ENCODE measurements around the gene CENPB. TPM values are rescaled to one million over a fixed set of nuclear protein-coding genes. Genes with fewer than 3 reads are reported as not detected.

Gene CENPB
- total RNA-seq, 1 donor from 2014 or later: 82.3 TPM

DNA sequence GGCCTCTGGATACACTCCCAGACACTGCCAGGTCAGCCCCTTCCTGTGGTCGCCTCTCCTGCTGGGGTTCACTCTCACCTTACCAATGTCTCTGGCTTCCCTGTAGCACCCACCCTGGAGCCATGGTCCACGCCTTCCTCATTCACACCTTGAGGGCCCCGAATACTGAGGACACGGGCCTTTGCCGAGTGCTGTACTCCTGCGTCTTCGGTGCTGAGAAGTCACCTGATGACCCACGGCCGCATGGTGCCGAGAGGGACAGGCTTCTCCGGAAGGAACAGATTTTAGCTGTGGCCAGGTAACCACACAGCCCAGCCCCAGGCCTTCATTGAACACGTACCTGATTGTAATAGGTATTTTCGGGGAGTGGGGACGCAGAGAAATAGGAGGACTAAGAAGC lies 35.5 kb upstream of the CENPB start:
- no peak overlapping the region for H3K4me3 ChIP-seq (ENCODE audit: low read depth, low read length)
- DNase-seq (ENCODE audit: low read depth): no peak
- TF ChIP-seq, protein P1, sequence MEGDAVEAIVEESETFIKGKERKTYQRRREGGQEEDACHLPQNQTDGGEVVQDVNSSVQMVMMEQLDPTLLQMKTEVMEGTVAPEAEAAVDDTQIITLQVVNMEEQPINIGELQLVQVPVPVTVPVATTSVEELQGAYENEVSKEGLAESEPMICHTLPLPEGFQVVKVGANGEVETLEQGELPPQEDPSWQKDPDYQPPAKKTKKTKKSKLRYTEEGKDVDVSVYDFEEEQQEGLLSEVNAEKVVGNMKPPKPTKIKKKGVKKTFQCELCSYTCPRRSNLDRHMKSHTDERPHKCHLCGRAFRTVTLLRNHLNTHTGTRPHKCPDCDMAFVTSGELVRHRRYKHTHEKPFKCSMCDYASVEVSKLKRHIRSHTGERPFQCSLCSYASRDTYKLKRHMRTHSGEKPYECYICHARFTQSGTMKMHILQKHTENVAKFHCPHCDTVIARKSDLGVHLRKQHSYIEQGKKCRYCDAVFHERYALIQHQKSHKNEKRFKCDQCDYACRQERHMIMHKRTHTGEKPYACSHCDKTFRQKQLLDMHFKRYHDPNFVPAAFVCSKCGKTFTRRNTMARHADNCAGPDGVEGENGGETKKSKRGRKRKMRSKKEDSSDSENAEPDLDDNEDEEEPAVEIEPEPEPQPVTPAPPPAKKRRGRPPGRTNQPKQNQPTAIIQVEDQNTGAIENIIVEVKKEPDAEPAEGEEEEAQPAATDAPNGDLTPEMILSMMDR (conservative IDR thresholded peaks at IDR 0.05; ENCODE audit: low read depth, low read length): no peak

DNA sequence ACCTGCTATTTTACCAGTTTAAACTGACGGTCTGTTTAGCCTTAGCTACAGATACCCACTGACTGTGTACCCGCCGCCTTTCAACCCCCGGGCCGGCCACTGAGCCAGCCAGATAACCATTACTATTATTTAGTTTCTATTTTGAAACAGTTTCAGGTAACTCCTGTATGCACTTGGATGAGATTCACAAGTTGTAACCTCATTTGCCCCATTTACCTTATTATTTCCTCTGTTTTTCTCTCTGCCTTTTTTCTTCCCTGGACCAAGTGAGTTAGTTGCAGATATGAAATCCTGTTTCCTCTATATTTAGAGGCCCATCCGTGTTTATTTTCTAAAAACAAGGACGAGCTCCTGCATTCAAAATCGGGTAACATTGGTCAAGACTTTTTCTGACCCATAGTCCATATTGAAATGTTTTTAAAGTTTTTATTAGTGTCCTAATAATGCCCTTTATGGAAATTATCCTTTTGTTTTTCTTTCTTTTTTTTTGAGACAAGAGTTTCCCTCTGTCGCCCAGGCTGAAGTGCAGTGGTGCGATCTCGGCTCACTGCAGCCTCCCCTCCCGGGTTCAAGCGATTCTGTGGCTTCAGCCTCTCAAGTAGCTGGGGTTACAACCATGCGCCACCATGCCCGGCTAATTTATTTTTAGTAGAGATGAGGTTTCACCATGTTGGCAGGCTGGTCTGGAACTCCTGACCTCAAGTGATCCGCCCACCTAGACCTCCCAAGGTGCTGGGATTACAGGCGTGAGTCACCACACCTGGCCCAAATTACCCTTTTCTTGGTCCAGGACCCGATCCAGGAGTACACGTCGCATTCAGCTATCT lies 34.6 kb upstream of the CENPB start:
- TF ChIP-seq, protein P1 (conservative IDR thresholded peaks at IDR 0.05; ENCODE audit: low read depth, low read length): no peak
- DNase-seq (ENCODE audit: low read depth): no peak
- H3K4me3 ChIP-seq (ENCODE audit: low read depth, low read length): peak overlapping the region; percentile 74

DNA sequence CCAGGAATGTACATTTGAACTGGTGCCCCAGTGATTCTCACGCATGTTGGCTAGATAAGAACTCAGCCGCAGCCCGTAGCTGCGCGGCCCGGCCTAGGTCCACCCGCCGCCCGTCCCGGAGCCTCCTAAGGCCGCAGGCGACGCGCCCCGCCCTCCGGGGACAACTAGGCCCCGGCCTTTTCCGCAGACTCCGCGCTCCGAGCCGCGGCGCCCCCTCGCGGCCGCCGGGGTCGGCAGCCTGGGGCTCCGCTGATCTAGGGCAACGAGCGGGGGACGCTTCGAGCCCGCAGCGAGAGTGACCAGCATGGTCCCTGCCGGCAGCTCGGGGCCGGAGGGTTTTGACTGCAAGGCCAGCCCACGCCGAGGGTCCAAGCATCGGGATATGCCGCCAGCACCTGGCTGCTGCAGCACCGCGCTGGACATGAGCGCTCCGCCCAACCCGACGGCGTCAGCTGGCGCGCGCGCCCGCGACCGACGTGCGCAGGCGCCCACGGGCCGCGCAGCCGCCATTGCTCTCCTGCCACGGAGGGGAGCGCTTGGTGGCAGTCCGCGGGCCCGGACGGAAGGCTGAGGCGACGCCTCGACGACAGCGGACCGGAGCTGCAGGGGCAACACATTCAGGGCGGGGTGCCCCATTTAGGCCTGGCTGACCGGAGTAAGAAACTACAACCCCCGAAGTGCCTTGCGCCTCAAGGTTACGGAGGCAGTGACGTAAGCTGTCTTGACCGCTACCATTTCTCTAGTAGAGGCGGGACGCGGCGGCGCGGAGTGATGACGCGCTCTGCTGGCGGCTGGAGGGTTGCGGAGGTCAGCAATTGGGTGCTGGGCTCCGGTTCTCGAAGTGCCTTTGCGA lies 33.7 kb upstream of the CENPB start, which contains the start of gene AP5S1:
TSS of gene AP5S1 (plus strand) at position 500 of the 853 bp plus-strand sequence. CDS start 1,571 bp downstream, outside the sequence.
- peak within 1 kb of the TSS; percentile 74 for H3K4me3 ChIP-seq (ENCODE audit: low read depth, low read length)
- no peak for DNase-seq (ENCODE audit: low read depth)
- TF ChIP-seq, protein P1 (conservative IDR thresholded peaks at IDR 0.05; ENCODE audit: low read depth, low read length): peak; percentile 87

DNA sequence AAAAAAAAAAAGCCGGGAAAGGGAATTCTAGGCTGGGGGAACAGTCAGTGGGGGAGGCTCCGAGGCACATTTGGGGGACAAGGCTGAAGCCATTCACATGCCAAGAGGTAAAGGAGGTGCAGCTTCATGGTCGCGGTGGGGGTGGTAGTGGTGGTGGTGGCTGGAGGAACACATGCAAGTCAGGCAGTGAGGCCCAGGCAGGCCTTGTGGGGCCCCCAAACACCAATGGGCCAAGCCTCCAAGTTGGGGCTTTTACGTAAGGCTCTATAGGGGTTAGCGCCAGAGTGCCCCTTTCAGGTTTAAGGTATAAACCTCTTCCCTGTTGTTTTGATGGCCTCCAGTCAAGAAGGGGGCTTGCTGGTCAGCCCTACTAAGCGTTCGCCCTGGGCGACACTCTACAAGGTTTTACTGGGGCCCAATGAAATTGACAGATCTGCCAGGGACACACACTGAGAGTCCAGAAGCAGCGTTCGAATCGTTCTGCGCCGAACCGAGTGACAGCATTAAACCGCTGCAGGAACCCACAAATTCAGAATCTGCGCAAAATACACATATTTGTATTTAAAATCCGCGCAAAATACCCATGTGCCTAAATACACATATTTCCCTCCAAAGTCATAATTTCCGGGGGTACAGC lies 33.0 kb upstream of the CENPB start:
- DNase-seq (ENCODE audit: low read depth): no peak
- TF ChIP-seq, protein P1 (conservative IDR thresholded peaks at IDR 0.05; ENCODE audit: low read depth, low read length): no peak
- H3K4me3 ChIP-seq (ENCODE audit: low read depth, low read length): peak overlapping the region; percentile 74

DNA sequence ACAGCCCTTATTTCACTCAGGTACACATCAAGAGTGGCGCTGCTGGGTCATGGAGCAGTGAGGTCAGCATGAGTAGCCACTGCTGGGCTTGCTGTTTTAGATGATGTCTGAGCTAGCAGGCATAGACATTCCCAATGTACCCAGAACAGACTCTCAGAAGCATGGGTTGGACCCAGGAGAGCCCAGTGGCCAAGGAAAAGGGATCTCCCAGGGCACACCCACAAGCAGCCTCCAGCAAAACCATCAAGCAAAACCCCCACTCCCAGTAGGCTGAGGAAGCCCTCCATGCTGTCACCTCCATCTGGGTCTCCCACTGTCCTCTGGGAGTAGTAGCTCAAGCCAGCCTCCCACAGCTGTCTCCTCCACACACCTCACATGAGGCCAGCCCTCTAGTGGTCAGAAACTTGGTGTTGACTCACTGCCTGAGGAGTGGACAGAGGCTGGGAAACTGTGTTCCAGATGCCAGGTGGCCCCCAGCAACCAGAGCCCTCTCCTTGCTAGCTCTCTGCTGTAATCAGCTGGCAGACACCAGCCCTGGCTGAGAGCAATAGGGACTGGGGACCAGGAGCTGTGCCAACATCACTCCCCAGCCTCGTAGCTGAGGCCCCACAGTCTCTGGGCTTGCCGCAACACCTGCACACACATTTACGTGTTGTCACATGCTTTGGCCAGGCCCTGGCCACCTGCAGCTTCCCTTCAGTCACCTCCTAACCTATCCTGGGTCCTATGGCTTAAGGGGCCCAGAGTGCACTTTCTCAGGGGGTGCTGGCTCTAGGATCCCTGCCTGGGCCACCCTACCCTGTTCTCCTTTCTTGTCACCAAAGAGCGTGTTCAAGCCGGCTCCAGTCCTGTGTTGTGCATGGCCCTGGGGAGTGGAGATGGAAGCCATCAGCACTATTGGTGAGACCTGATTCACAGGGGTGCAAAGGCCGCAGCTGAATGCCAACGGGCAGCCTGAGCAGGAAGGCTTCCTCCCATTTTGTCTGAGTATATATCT lies 31.9 kb upstream of the CENPB start:
- DNase-seq (ENCODE audit: low read depth): no peak
- H3K4me3 ChIP-seq (ENCODE audit: low read depth, low read length): no peak overlapping the region
- TF ChIP-seq, protein P1 (conservative IDR thresholded peaks at IDR 0.05; ENCODE audit: low read depth, low read length): peak; percentile 85
